Measurements from ENCODE around the gene RNF133. TPM values are rescaled to one million over a fixed set of nuclear protein-coding genes. Genes with fewer than 3 reads are reported as not detected.
"Not testable (repeated sequence)": the region's sequence is repeated elsewhere in the genome, so short reads cannot be mapped to it uniquely, and the experiment has no call there.

RNF133 gene
- total RNA-seq, 2 donors from 2014 or later: not detected

GRCh38 chr7:122682815-122683550, 15.9 kb downstream of the RNF133 start:
- H3K4me1 Mint-ChIP-seq (ENCODE audit: low read depth): no peaks in the 10 kb centered on the region
- no peak overlapping the region for H3K27ac Mint-ChIP-seq
- no peaks in the 10 kb centered on the region for H3K27me3 Mint-ChIP-seq (ENCODE audit: low read depth)
- DNase-seq: no peak
- H3K36me3 Mint-ChIP-seq (ENCODE audit: insufficient read depth in 2 of 2): no peaks in the 10 kb centered on the region
- no peak overlapping the region for H3K4me3 Mint-ChIP-seq
- peaks cover 0 to 2% of the 10 kb centered on the region in 2 donors for H3K9me3 Mint-ChIP-seq
- no peak for ATAC-seq (replicated peaks in 1 of 2)

GRCh38 chr7:122681186-122681585, 17.7 kb downstream of the RNF133 start:
- not testable (repeated sequence) for DNase-seq; H3K27ac Mint-ChIP-seq; H3K4me3 Mint-ChIP-seq; H3K36me3 Mint-ChIP-seq (ENCODE audit: insufficient read depth in 2 of 2); H3K9me3 Mint-ChIP-seq; H3K27me3 Mint-ChIP-seq (ENCODE audit: low read depth); H3K4me1 Mint-ChIP-seq (ENCODE audit: low read depth); ATAC-seq (replicated peaks in 1 of 2)

GRCh38 chr7:122679813-122680212, 19.1 kb downstream of the RNF133 start:
- no peaks in the 10 kb centered on the region for H3K27me3 Mint-ChIP-seq (ENCODE audit: low read depth)
- ATAC-seq (replicated peaks in 1 of 2) (no peak), DNase-seq (no peak)
- H3K4me3 Mint-ChIP-seq: no peak overlapping the region
- no peaks in the 10 kb centered on the region for H3K4me1 Mint-ChIP-seq (ENCODE audit: low read depth)
- no peaks in the 10 kb centered on the region for H3K36me3 Mint-ChIP-seq (ENCODE audit: insufficient read depth in 2 of 2)
- H3K9me3 Mint-ChIP-seq: peaks cover 2 to 4% of the 10 kb centered on the region in 2 donors
- H3K27ac Mint-ChIP-seq: no peak overlapping the region

- H3K27me3 Mint-ChIP-seq (ENCODE audit: low read depth); ATAC-seq (replicated peaks in 1 of 2); H3K4me3 Mint-ChIP-seq; H3K36me3 Mint-ChIP-seq (ENCODE audit: insufficient read depth in 2 of 2); H3K27ac Mint-ChIP-seq; DNase-seq; H3K9me3 Mint-ChIP-seq; H3K4me1 Mint-ChIP-seq (ENCODE audit: low read depth): not testable (repeated sequence)
Measured at GRCh38 chr7:122679269-122679709, 19.6 kb downstream of the RNF133 start.

GRCh38 chr7:122677149-122677548, 21.8 kb downstream of the RNF133 start:
- Mint-ChIP-seq H3K4me1 (ENCODE audit: low read depth) (no peaks in the 10 kb centered on the region), H3K9me3 (peaks cover 2 to 4% of the 10 kb centered on the region in 2 donors), H3K36me3 (ENCODE audit: insufficient read depth in 2 of 2) (no peaks in the 10 kb centered on the region), H3K4me3 (no peak overlapping the region), H3K27me3 (ENCODE audit: low read depth) (no peaks in the 10 kb centered on the region), H3K27ac (no peak overlapping the region)
- ATAC-seq (replicated peaks in 1 of 2) (no peak), DNase-seq (no peak)

- no peak for DNase-seq
- Mint-ChIP-seq H3K36me3 (ENCODE audit: insufficient read depth in 2 of 2) (no peaks in the 10 kb centered on the region), H3K27ac (no peak overlapping the region), H3K27me3 (ENCODE audit: low read depth) (no peaks in the 10 kb centered on the region), H3K4me3 (no peak overlapping the region), H3K4me1 (ENCODE audit: low read depth) (no peaks in the 10 kb centered on the region), H3K9me3 (peaks cover 2 to 6% of the 10 kb centered on the region in 2 donors)
- ATAC-seq (replicated peaks in 1 of 2): no peak
Measured at GRCh38 chr7:122676466-122676865, 22.5 kb downstream of the RNF133 start.

GRCh38 chr7:122675621-122676020, 23.3 kb downstream of the RNF133 start:
- Mint-ChIP-seq H3K4me1 (ENCODE audit: low read depth) (no peaks in the 10 kb centered on the region), H3K9me3 (peaks cover 3 to 6% of the 10 kb centered on the region in 2 donors), H3K36me3 (ENCODE audit: insufficient read depth in 2 of 2) (no peaks in the 10 kb centered on the region), H3K27me3 (ENCODE audit: low read depth) (no peaks in the 10 kb centered on the region), H3K27ac (no peak overlapping the region), H3K4me3 (no peak overlapping the region)
- ATAC-seq (replicated peaks in 1 of 2): no peak
- no peak for DNase-seq

GRCh38 chr7:122675011-122675410, 23.9 kb downstream of the RNF133 start:
- Mint-ChIP-seq H3K36me3 (ENCODE audit: insufficient read depth in 2 of 2) (no peaks in the 10 kb centered on the region), H3K9me3 (peaks cover 3 to 6% of the 10 kb centered on the region in 2 donors), H3K4me1 (ENCODE audit: low read depth) (no peaks in the 10 kb centered on the region), H3K27me3 (ENCODE audit: low read depth) (no peaks in the 10 kb centered on the region), H3K27ac (no peak overlapping the region), H3K4me3 (no peak overlapping the region)
- ATAC-seq (replicated peaks in 1 of 2): no peak
- no peak for DNase-seq

GRCh38 chr7:122674502-122674901, 24.4 kb downstream of the RNF133 start:
- no peak for ATAC-seq (replicated peaks in 1 of 2)
- no peak overlapping the region for H3K27ac Mint-ChIP-seq
- H3K36me3 Mint-ChIP-seq (ENCODE audit: insufficient read depth in 2 of 2): no peaks in the 10 kb centered on the region
- DNase-seq: no peak
- peaks cover 4 to 8% of the 10 kb centered on the region in 2 donors for H3K9me3 Mint-ChIP-seq
- H3K4me3 Mint-ChIP-seq: no peak overlapping the region
- H3K4me1 Mint-ChIP-seq (ENCODE audit: low read depth): no peaks in the 10 kb centered on the region
- no peaks in the 10 kb centered on the region for H3K27me3 Mint-ChIP-seq (ENCODE audit: low read depth)

GRCh38 chr7:122673951-122674350, 25.0 kb downstream of the RNF133 start:
- Mint-ChIP-seq H3K27ac (no peak overlapping the region), H3K4me1 (ENCODE audit: low read depth) (no peaks in the 10 kb centered on the region), H3K9me3 (peaks cover 4 to 7% of the 10 kb centered on the region in 2 donors), H3K4me3 (no peak overlapping the region), H3K36me3 (ENCODE audit: insufficient read depth in 2 of 2) (no peaks in the 10 kb centered on the region), H3K27me3 (ENCODE audit: low read depth) (no peaks in the 10 kb centered on the region)
- DNase-seq (no peak), ATAC-seq (replicated peaks in 1 of 2) (no peak)

GRCh38 chr7:122672536-122672935, 26.4 kb downstream of the RNF133 start:
- Mint-ChIP-seq H3K4me1 (ENCODE audit: low read depth) (no peaks in the 10 kb centered on the region), H3K9me3 (peaks cover 8 to 9% of the 10 kb centered on the region in 2 donors), H3K27me3 (ENCODE audit: low read depth) (no peaks in the 10 kb centered on the region), H3K27ac (no peak overlapping the region), H3K4me3 (no peak overlapping the region), H3K36me3 (ENCODE audit: insufficient read depth in 2 of 2) (no peaks in the 10 kb centered on the region)
- ATAC-seq (replicated peaks in 1 of 2) (no peak), DNase-seq (no peak)

GRCh38 chr7:122663733-122664132, 35.2 kb downstream of the RNF133 start:
- no peaks in the 10 kb centered on the region for H3K4me1 Mint-ChIP-seq (ENCODE audit: low read depth)
- H3K4me3 Mint-ChIP-seq: no peak overlapping the region
- no peak for ATAC-seq (replicated peaks in 1 of 2)
- peaks cover 8 to 11% of the 10 kb centered on the region in 2 donors for H3K9me3 Mint-ChIP-seq
- DNase-seq: no peak
- no peak overlapping the region for H3K27ac Mint-ChIP-seq
- H3K36me3 Mint-ChIP-seq (ENCODE audit: insufficient read depth in 2 of 2): no peaks in the 10 kb centered on the region
- no peaks in the 10 kb centered on the region for H3K27me3 Mint-ChIP-seq (ENCODE audit: low read depth)

- Mint-ChIP-seq H3K4me3 (no peak overlapping the region), H3K9me3 (peaks cover 2 to 11% of the 10 kb centered on the region in 2 donors), H3K4me1 (ENCODE audit: low read depth) (no peaks in the 10 kb centered on the region), H3K36me3 (ENCODE audit: insufficient read depth in 2 of 2) (no peaks in the 10 kb centered on the region), H3K27ac (no peak overlapping the region), H3K27me3 (ENCODE audit: low read depth) (no peaks in the 10 kb centered on the region)
- no peak for ATAC-seq (replicated peaks in 1 of 2)
- no peak for DNase-seq
Measured at GRCh38 chr7:122658856-122659255, 40.1 kb downstream of the RNF133 start.

- DNase-seq: no peak
- ATAC-seq (replicated peaks in 1 of 2): no peak
- no peak overlapping the region for H3K27ac Mint-ChIP-seq
- no peaks in the 10 kb centered on the region for H3K36me3 Mint-ChIP-seq (ENCODE audit: insufficient read depth in 2 of 2)
- H3K4me1 Mint-ChIP-seq (ENCODE audit: low read depth): no peaks in the 10 kb centered on the region
- H3K27me3 Mint-ChIP-seq (ENCODE audit: low read depth): no peaks in the 10 kb centered on the region
- H3K4me3 Mint-ChIP-seq: no peak overlapping the region
- H3K9me3 Mint-ChIP-seq: peaks cover 5 to 9% of the 10 kb centered on the region in 2 donors
Measured at GRCh38 chr7:122653685-122654084, 45.2 kb downstream of the RNF133 start.
